HL-60 (cell line): ENCODE data around the gene TRMT5.

Experiments
- DNase-seq, 2 experiments: peaks; one replicate each; pipeline ENCODE4 v3.0.0-alpha.2; 2010 to 2020; ENCODE audit warnings: low read depth in 1 of 2, low spot score in 1 of 2
- H3K27ac ChIP-seq: fragments of 250-450 bp; sonication (Bioruptor Pico); replicated peaks from 2 replicates; pipeline ENCODE4 v1.5.1; 2020; ENCODE audit warnings: mild to moderate bottlenecking, moderate library complexity
- H3K27me3 ChIP-seq: fragments of 250-450 bp; sonication (Bioruptor Pico); 2 replicates; pipeline ENCODE4 v1.5.1; 2021; ENCODE audit warnings: mild to moderate bottlenecking, moderate library complexity; ENCODE audit not compliant: insufficient read depth, poor library complexity, severe bottlenecking
- H3K4me3 ChIP-seq: replicated peaks from 2 replicates; pipeline ENCODE4 v1.5.1; 2011; ENCODE audit warnings: mild to moderate bottlenecking, control low read depth, low read length; ENCODE audit not compliant: insufficient read depth
- GABPA ChIP-seq: IDR thresholded peaks from 2 replicates; pipeline ENCODE4 v1.6.1; 2012; ENCODE audit warnings: low read depth
- POLR2AphosphoS5 ChIP-seq: IDR thresholded peaks from 2 replicates; pipeline ENCODE4 v1.6.1; 2012; ENCODE audit warnings: low read depth
- SPI1 ChIP-seq: IDR thresholded peaks from 2 replicates; pipeline ENCODE4 v1.6.1; 2012; ENCODE audit warnings: low read depth, mild to moderate bottlenecking, borderline replicate concordance
- TF ChIP-seq, protein P1 (sequence below): IDR thresholded peaks from 2 replicates; pipeline ENCODE4 v1.6.1; 2012; ENCODE audit warnings: low read depth; ENCODE audit not compliant: insufficient replicate concordance
- TF ChIP-seq, protein P2 (sequence below): IDR thresholded peaks from one replicate; pipeline ENCODE4 v1.5.1; 2011; ENCODE audit warnings: low read length, control low read depth, inconsistent platforms; ENCODE audit not compliant: insufficient read depth

The TRMT5 gene

DNA sequence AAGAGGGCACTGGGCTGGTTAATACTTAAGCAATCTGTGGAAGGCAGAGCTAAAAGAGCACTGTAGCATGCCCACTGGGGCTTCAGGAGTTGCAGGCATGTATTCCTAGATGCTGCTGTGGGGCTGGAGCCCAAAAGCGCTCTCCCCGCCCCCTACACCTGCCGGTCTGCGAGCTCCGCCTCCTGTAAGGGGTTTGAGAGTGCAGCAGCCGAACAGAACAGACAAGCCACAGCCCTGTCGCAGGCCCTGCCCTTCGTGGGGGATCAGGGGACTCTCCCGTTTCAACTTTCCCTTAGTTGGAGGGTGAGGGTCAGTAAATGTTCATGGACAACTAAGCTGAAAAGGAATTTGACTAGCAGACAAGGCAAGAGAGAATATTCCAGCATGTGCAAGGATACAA lies 17.7 kb upstream of the TRMT5 start:
- no peak for TF ChIP-seq SPI1
- TF ChIP-seq, protein P1, sequence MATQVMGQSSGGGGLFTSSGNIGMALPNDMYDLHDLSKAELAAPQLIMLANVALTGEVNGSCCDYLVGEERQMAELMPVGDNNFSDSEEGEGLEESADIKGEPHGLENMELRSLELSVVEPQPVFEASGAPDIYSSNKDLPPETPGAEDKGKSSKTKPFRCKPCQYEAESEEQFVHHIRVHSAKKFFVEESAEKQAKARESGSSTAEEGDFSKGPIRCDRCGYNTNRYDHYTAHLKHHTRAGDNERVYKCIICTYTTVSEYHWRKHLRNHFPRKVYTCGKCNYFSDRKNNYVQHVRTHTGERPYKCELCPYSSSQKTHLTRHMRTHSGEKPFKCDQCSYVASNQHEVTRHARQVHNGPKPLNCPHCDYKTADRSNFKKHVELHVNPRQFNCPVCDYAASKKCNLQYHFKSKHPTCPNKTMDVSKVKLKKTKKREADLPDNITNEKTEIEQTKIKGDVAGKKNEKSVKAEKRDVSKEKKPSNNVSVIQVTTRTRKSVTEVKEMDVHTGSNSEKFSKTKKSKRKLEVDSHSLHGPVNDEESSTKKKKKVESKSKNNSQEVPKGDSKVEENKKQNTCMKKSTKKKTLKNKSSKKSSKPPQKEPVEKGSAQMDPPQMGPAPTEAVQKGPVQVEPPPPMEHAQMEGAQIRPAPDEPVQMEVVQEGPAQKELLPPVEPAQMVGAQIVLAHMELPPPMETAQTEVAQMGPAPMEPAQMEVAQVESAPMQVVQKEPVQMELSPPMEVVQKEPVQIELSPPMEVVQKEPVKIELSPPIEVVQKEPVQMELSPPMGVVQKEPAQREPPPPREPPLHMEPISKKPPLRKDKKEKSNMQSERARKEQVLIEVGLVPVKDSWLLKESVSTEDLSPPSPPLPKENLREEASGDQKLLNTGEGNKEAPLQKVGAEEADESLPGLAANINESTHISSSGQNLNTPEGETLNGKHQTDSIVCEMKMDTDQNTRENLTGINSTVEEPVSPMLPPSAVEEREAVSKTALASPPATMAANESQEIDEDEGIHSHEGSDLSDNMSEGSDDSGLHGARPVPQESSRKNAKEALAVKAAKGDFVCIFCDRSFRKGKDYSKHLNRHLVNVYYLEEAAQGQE: no peak
- TF ChIP-seq, protein P2, sequence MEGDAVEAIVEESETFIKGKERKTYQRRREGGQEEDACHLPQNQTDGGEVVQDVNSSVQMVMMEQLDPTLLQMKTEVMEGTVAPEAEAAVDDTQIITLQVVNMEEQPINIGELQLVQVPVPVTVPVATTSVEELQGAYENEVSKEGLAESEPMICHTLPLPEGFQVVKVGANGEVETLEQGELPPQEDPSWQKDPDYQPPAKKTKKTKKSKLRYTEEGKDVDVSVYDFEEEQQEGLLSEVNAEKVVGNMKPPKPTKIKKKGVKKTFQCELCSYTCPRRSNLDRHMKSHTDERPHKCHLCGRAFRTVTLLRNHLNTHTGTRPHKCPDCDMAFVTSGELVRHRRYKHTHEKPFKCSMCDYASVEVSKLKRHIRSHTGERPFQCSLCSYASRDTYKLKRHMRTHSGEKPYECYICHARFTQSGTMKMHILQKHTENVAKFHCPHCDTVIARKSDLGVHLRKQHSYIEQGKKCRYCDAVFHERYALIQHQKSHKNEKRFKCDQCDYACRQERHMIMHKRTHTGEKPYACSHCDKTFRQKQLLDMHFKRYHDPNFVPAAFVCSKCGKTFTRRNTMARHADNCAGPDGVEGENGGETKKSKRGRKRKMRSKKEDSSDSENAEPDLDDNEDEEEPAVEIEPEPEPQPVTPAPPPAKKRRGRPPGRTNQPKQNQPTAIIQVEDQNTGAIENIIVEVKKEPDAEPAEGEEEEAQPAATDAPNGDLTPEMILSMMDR: no peak
- no peak for TF ChIP-seq GABPA
- no peak for TF ChIP-seq POLR2AphosphoS5
- H3K4me3 ChIP-seq: no peak overlapping the region
- no peak for DNase-seq
- H3K27ac ChIP-seq: no peak overlapping the region
- no peaks in the 10 kb centered on the region for H3K27me3 ChIP-seq

DNA sequence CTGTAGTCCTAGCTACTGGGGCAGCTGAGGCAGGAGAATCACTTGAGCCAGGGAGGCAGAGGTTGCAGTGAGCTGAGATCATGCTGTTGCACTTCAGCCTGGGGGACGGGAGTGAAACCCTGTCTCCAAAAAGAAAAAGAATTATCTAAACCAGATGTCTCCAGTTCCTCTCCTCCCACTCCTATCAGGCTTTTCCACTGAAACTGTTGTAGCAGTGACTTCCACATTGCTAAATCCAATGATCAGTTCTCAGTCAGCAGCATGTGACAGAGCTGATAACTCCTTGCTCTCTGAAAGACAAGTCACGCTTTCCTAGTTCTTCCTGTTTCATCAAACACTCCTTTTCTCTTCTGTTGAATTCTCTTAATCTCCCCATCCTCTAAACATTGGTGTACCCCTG lies 8.7 kb upstream of the TRMT5 start:
- no peak overlapping the region for H3K4me3 ChIP-seq
- no peak for DNase-seq
- H3K27me3 ChIP-seq: no peaks in the 10 kb centered on the region
- no peak for TF ChIP-seq SPI1
- no peak for TF ChIP-seq GABPA
- TF ChIP-seq, protein P2: no peak
- TF ChIP-seq POLR2AphosphoS5: no peak
- TF ChIP-seq, protein P1: no peak
- H3K27ac ChIP-seq: no peak overlapping the region

DNA sequence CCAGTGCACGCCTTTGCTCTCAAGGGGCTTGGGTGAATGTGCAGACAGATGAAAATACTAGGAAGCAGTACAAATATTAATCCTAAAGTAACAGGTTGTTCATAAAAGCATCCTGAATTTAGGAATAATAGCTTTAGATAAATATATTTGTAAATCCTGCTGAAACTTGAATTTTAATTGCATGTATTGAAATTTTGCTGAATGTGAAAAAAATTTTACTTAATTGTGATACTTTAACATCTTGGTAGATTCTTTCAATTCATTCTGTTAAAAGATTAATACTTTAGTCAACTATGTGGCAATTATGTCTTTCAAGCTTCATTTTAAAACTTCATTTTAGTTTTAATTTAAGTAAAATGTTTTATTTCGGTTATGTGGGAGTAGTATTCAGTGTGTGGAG lies 5.6 kb upstream of the TRMT5 start:
- H3K4me3 ChIP-seq: no peak overlapping the region
- no peaks in the 10 kb centered on the region for H3K27me3 ChIP-seq
- TF ChIP-seq GABPA (no peak), SPI1 (no peak), POLR2AphosphoS5 (no peak)
- TF ChIP-seq, protein P1: no peak
- TF ChIP-seq, protein P2: no peak
- no peak overlapping the region for H3K27ac ChIP-seq
- no peak for DNase-seq
